Measurements from ENCODE around the gene PLCB1. TPM values are rescaled to one million over a fixed set of nuclear protein-coding genes. Genes with fewer than 3 reads are reported as not detected.

PLCB1 gene
- total and polyA plus RNA-seq, 7 donors: 1.5 to 10.7 (median 4.2) TPM

DNA sequence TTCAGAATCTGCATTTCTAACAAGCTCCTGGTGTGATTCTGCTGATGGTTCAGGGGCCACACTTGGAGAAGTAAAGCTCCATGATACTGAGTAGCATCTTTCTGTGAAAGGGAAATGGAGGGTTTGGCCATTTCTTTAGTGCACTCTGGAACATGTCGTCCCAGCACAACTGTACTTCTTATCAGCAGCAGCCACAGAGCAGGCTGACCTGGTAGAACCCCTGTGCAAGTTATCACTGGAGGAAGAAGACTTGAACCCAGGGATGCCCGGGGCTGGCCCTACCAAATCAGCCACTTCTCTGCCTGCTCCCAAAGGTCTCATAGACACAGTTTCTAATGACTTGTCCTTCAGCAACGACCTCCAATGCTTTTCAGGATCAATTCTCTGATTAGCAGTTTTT is 582.1 kb downstream of the PLCB1 start:
- WGBS, 3 donors: 75 to 85% (median 83%) methylated on average over 3 of the region's 3 CpGs
- H3K4me1 ChIP-seq: no peaks in the 10 kb centered on the region
- intact Hi-C loops (cut with DNase I): loop anchor here in 1 of 2 donors (10.0 kb wide), 1 partner anchor 409 kb away; no protein-coding TSS in a partner anchor
- no peak overlapping the region for H3K27ac ChIP-seq
- H3K27me3 ChIP-seq (ENCODE audit: insufficient read depth in 3 of 3, low read length in 2 of 3): no peaks in the 10 kb centered on the region
- no peaks in the 10 kb centered on the region for H3K36me3 ChIP-seq (ENCODE audit: insufficient read depth in 1 of 2, low read depth in 1 of 2)
- H3K9me3 ChIP-seq: no peaks in the 10 kb centered on the region
- DNase-seq (no peak), ATAC-seq (no peak)
- TF ChIP-seq, protein P1, sequence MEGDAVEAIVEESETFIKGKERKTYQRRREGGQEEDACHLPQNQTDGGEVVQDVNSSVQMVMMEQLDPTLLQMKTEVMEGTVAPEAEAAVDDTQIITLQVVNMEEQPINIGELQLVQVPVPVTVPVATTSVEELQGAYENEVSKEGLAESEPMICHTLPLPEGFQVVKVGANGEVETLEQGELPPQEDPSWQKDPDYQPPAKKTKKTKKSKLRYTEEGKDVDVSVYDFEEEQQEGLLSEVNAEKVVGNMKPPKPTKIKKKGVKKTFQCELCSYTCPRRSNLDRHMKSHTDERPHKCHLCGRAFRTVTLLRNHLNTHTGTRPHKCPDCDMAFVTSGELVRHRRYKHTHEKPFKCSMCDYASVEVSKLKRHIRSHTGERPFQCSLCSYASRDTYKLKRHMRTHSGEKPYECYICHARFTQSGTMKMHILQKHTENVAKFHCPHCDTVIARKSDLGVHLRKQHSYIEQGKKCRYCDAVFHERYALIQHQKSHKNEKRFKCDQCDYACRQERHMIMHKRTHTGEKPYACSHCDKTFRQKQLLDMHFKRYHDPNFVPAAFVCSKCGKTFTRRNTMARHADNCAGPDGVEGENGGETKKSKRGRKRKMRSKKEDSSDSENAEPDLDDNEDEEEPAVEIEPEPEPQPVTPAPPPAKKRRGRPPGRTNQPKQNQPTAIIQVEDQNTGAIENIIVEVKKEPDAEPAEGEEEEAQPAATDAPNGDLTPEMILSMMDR (IDR thresholded peaks at IDR 0.05): no peak
- H3K4me3 ChIP-seq: no peak overlapping the region

DNA sequence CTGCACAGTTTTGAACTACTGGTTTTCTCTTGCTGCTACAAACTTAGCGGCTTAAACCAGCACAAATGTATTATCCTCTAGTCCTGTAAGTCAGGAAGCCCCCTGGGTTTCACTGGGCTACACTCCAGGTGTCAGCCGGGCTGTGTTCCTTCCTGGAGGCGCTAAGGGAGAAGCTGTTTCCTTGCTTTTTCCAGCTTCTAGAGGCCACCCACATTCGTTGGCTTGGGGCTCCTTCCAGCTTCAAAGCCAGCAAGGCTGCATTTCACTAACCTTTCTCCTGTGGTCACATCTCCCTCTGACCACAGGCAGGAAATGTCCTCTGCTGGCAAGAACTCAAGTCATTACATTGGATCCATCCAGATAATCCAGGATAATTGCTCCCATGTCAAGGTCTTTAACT is 586.2 kb downstream of the PLCB1 start:
- H3K27me3 ChIP-seq (ENCODE audit: insufficient read depth in 3 of 3, low read length in 2 of 3): no peaks in the 10 kb centered on the region
- DNase-seq (peak; percentile 23 to 58), ATAC-seq (no peak)
- WGBS, 3 donors: 46 to 53% (median 48%) methylated on average over 4 of the region's 4 CpGs
- TF ChIP-seq, protein P1 (IDR thresholded peaks at IDR 0.05): no peak
- no peaks in the 10 kb centered on the region for H3K36me3 ChIP-seq (ENCODE audit: insufficient read depth in 1 of 2, low read depth in 1 of 2)
- intact Hi-C loops (cut with DNase I): loop anchor here in 1 of 2 donors (10.0 kb wide), 1 partner anchor 413 kb away; no protein-coding TSS in a partner anchor
- H3K4me3 ChIP-seq: no peak overlapping the region
- H3K4me1 ChIP-seq: no peaks in the 10 kb centered on the region
- H3K27ac ChIP-seq: no peak overlapping the region
- no peaks in the 10 kb centered on the region for H3K9me3 ChIP-seq

DNA sequence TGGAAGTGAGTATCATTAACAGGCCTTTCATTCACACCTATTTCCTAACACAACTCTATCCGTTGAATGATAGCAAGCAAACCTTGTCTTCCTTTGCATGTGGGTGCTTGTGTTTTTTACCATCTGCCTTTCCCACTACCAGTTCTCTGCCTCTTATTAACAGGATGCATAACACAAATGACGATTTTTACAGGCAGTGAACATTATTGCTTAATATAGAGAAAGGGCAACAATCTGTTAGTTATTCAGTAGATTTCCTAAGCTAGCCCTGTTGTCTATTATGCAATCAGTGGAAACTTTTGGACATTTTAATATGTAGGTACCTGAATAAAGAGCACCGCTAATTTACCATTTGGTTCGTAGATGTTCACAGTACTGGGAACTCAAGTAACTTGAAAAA is 588.0 kb downstream of the PLCB1 start:
- H3K36me3 ChIP-seq (ENCODE audit: insufficient read depth in 1 of 2, low read depth in 1 of 2): peaks cover 0 to 3% of the 10 kb centered on the region in 2 donors
- DNase-seq (no peak), ATAC-seq (peak in 1 of 4 donors; percentile 26)
- TF ChIP-seq, protein P1 (IDR thresholded peaks at IDR 0.05): no peak
- H3K9me3 ChIP-seq: no peaks in the 10 kb centered on the region
- no peaks in the 10 kb centered on the region for H3K27me3 ChIP-seq (ENCODE audit: insufficient read depth in 3 of 3, low read length in 2 of 3)
- no peaks in the 10 kb centered on the region for H3K4me1 ChIP-seq
- intact Hi-C loops (cut with DNase I): loop anchor here (1.0 to 10.0 kb wide), 5 partner anchors 333 to 783 kb away; partner anchors contain the start of gene PLCB1 (in 2 of the 2)
- no peak overlapping the region for H3K27ac ChIP-seq
- no peak overlapping the region for H3K4me3 ChIP-seq
- 32 to 64% (median 35%) methylated on average over 4 of the region's 4 CpGs for WGBS, 3 donors

DNA sequence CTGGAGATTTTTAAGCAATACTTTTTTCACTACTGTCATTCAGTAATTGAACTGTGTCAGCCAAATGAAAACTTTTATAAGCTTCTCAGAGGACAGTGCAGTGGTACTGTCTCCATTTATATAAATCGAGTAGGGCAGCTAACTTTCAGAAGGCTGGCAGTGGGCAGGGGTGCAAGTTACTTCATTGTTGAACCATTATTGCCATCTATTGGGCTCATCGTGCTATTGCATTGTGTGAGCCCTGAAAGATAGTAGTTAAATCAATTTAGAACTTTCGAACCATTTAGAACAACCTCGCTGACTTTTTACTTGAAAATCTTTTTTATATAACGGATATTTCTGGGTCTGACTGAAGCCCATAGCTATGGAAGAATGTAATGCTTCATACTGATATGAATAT is 589.0 kb downstream of the PLCB1 start:
- TF ChIP-seq, protein P1 (IDR thresholded peaks at IDR 0.05): peak; percentile 72
- ATAC-seq: peak; percentile 75 to 93 (median 80)
- Histone ChIP-seq H3K27me3 (ENCODE audit: insufficient read depth in 3 of 3, low read length in 2 of 3) (no peaks in the 10 kb centered on the region), H3K36me3 (ENCODE audit: insufficient read depth in 1 of 2, low read depth in 1 of 2) (peaks cover 0 to 5% of the 10 kb centered on the region in 2 donors), H3K4me1 (no peaks in the 10 kb centered on the region), H3K27ac (no peak overlapping the region), H3K9me3 (no peaks in the 10 kb centered on the region), H3K4me3 (no peak overlapping the region)
- 22 to 24% (median 24%) methylated on average over 5 of the region's 5 CpGs for WGBS, 3 donors
- DNase-seq: peak in 1 of 2 donors; percentile 19
- intact Hi-C loops (cut with DNase I): loop anchor here (1.0 to 10.0 kb wide), 5 partner anchors 334 to 784 kb away; partner anchors contain the start of gene PLCB1 (in 1 of the 2)
